OCI-LY7 (cell line): ENCODE data around the gene TRHDE. TPM values are rescaled to one million over a fixed set of nuclear protein-coding genes. Genes with fewer than 3 reads are reported as not detected.

Experiments used
- BruUV-seq: library from RNA; stranded (reverse); fragments of 400-500 nt; replicated peaks from 2 replicates; lab custom pipeline; 2021; lab: Mats Ljungman, UMichigan
- CTCF ChIA-PET: fragments of 300-600 bp; sonication (Branson Sonifier 250); formaldehyde crosslinking; loops from one replicate; lab custom pipeline; 2022; ENCODE audit warnings: antibody characterized with exemption; ENCODE audit not compliant: unreplicated experiment; lab: Charles Lee
- POLR2A ChIA-PET: fragments of 300-600 bp; sonication (Branson Sonifier 250); formaldehyde crosslinking; loops from one replicate; lab custom pipeline; 2022; ENCODE audit warnings: antibody characterized with exemption; lab: Charles Lee
- DNase-seq: peaks from one replicate; pipeline ENCODE4 v3.0.0-alpha.2; 2015; ENCODE audit warnings: low spot score
- H2AFZ ChIP-seq: fragments of 200-600 bp; sonication (generic), shearing (Covaris generic); 2 replicates; pipeline ENCODE4 v1.6.1; 2014; ENCODE audit warnings: mild to moderate bottlenecking, antibody characterized with exemption, low read length, moderate library complexity
- H3K27ac ChIP-seq: fragments of 200-600 bp; sonication (generic); 2 replicates; pipeline ENCODE4 v1.5.1; 2014; ENCODE audit warnings: mixed run types, low read depth, mild to moderate bottlenecking, moderate library complexity, low read length, inconsistent platforms; ENCODE audit not compliant: poor library complexity, severe bottlenecking
- H3K36me3 ChIP-seq: fragments of 200-600 bp; sonication (generic); 2 replicates; pipeline ENCODE4 v1.6.1; 2014; ENCODE audit warnings: mild to moderate bottlenecking, antibody characterized with exemption, low read length, moderate library complexity, mixed read lengths; ENCODE audit not compliant: insufficient read depth
- H3K4me1 ChIP-seq: fragments of 200-600 bp; sonication (generic); 2 replicates; pipeline ENCODE4 v1.5.1; 2014; ENCODE audit warnings: mild to moderate bottlenecking, low read length; ENCODE audit not compliant: insufficient read depth, poor library complexity, severe bottlenecking
- H3K4me2 ChIP-seq: fragments of 200-600 bp; sonication (generic); 2 replicates; pipeline ENCODE4 v1.6.1; 2014; ENCODE audit warnings: mild to moderate bottlenecking, low read length
- H3K4me3 ChIP-seq: fragments of 200-600 bp; sonication (generic); 2 replicates; pipeline ENCODE4 v1.5.1; 2014; ENCODE audit warnings: mild to moderate bottlenecking, low read depth, low read length; ENCODE audit not compliant: poor library complexity, severe bottlenecking
- H3K79me2 ChIP-seq: fragments of 200-600 bp; sonication (generic); 2 replicates; pipeline ENCODE4 v1.6.1; 2016; ENCODE audit warnings: low read depth, mild to moderate bottlenecking, low read length, moderate library complexity, mixed read lengths; ENCODE audit not compliant: insufficient read depth
- H3K9me2 ChIP-seq: fragments of 200-600 bp; sonication (generic); 2 replicates; pipeline ENCODE4 v1.6.1; 2016; ENCODE audit warnings: mild to moderate bottlenecking, low read length, mixed read lengths; ENCODE audit not compliant: insufficient read depth
- H3K9me3 ChIP-seq: fragments of 200-600 bp; sonication (generic); 2 replicates; pipeline ENCODE4 v1.6.1; 2014; ENCODE audit warnings: mild to moderate bottlenecking, mixed run types, low read length, mixed read lengths
- H4K20me1 ChIP-seq: fragments of 200-600 bp; sonication (generic); 2 replicates; pipeline ENCODE4 v1.6.1; 2014; ENCODE audit warnings: mild to moderate bottlenecking, antibody characterized with exemption, low read length, moderate library complexity, mixed read lengths; ENCODE audit not compliant: insufficient read depth
- EZH2phosphoT487 ChIP-seq: fragments of 200-600 bp; sonication (generic); IDR thresholded peaks from 2 replicates; pipeline ENCODE4 v1.6.1; 2018; ENCODE audit warnings: low read depth, borderline replicate concordance, mild to moderate bottlenecking, mixed run types, antibody characterized with exemption, low read length, moderate library complexity, mixed read lengths
- intact Hi-C: fragments of 100-400 bp; cut with micrococcal nuclease; formaldehyde crosslinking; loops from one replicate; pipeline ENCODE4 v1.10.0; 2022; ENCODE audit not compliant: unreplicated experiment
- total RNA-seq, 2 experiments: library from RNA; depleted of rRNA in 1 of 2; stranded (reverse); fragments of >200 nt in 1 of 2; shearing (Covaris generic) in 1 of 2; gene quantifications; 2 replicates each; pipeline ENCODE4 v1.2.3, GENCODE V29; 2014 to 2022
- TF ChIP-seq, protein P1 (sequence below): fragments of 200-600 bp; sonication (generic); conservative IDR thresholded peaks from 2 replicates; pipeline ENCODE4 v1.5.1; 2014; ENCODE audit warnings: mild to moderate bottlenecking, antibody characterized with exemption, low read length, moderate library complexity, mixed read lengths

Gene TRHDE
- total RNA-seq, 2 experiments from 2014 or later = not detected

DNA sequence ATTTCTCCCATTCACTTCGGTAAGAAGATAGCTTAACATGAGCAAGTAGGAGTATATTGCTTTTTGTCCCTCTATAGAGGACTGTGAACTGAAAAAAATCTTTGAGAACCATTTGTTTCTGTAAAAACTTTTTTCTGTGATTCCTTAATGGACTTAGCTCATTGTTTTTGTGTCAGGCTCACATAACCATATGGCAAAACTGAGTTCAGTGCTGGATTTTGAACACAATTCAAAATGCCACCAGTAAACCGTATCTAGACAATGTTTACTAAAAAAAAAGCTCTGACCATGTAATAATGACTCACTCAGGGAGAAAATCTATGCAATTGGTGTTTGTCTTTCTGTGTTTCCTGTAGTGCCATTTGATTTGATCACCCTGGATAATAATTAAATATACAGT lies 5.2 kb downstream of the TRHDE start:
- CTCF ChIA-PET = no interaction called here
- Histone ChIP-seq H3K27ac (no peak overlapping the region), H3K4me1 (no peaks in the 10 kb centered on the region), H4K20me1 (no peaks in the 10 kb centered on the region), H3K36me3 (no peaks in the 10 kb centered on the region), H3K9me2 (no peaks in the 10 kb centered on the region), H3K79me2 (no peaks in the 10 kb centered on the region), H2AFZ (no peak overlapping the region), H3K4me3 (no peak overlapping the region), H3K4me2 (no peak overlapping the region), H3K9me3 (no peaks in the 10 kb centered on the region)
- DNase-seq = no peak
- POLR2A ChIA-PET = no interaction called here
- intact Hi-C loops = no loop called here
- no peak for TF ChIP-seq EZH2phosphoT487
- TF ChIP-seq, protein P1, sequence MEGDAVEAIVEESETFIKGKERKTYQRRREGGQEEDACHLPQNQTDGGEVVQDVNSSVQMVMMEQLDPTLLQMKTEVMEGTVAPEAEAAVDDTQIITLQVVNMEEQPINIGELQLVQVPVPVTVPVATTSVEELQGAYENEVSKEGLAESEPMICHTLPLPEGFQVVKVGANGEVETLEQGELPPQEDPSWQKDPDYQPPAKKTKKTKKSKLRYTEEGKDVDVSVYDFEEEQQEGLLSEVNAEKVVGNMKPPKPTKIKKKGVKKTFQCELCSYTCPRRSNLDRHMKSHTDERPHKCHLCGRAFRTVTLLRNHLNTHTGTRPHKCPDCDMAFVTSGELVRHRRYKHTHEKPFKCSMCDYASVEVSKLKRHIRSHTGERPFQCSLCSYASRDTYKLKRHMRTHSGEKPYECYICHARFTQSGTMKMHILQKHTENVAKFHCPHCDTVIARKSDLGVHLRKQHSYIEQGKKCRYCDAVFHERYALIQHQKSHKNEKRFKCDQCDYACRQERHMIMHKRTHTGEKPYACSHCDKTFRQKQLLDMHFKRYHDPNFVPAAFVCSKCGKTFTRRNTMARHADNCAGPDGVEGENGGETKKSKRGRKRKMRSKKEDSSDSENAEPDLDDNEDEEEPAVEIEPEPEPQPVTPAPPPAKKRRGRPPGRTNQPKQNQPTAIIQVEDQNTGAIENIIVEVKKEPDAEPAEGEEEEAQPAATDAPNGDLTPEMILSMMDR = no peak
- BruUV-seq = no TSS peak

- H3K9me2 ChIP-seq = no peaks in the 10 kb centered on the region
- intact Hi-C loops = no loop called here
- no peaks in the 10 kb centered on the region for H3K79me2 ChIP-seq
- no peak overlapping the region for H3K4me3 ChIP-seq
- H3K4me2 ChIP-seq = no peak overlapping the region
- no peaks in the 10 kb centered on the region for H3K9me3 ChIP-seq
- no TSS peak for BruUV-seq
- H2AFZ ChIP-seq = no peak overlapping the region
- ChIA-PET POLR2A (no interaction called here), CTCF (no interaction called here)
- no peaks in the 10 kb centered on the region for H4K20me1 ChIP-seq
- no peak for DNase-seq
- H3K36me3 ChIP-seq = no peaks in the 10 kb centered on the region
- no peaks in the 10 kb centered on the region for H3K4me1 ChIP-seq
- H3K27ac ChIP-seq = no peak overlapping the region
- no peak for TF ChIP-seq EZH2phosphoT487
- TF ChIP-seq, protein P1 = no peak
Observed at GRCh38 chr12:72278894-72279293, 6.7 kb downstream of the TRHDE start.

GRCh38 chr12:72281126-72281525 lies 9.0 kb downstream of the TRHDE start:
- no peaks in the 10 kb centered on the region for H3K9me2 ChIP-seq
- no peak overlapping the region for H2AFZ ChIP-seq
- no peak overlapping the region for H3K27ac ChIP-seq
- no peak overlapping the region for H3K4me3 ChIP-seq
- CTCF ChIA-PET = no interaction called here
- DNase-seq = no peak
- H3K4me2 ChIP-seq = no peak overlapping the region
- H3K9me3 ChIP-seq = no peaks in the 10 kb centered on the region
- TF ChIP-seq EZH2phosphoT487 = no peak
- TF ChIP-seq, protein P1 = no peak
- BruUV-seq = no TSS peak
- POLR2A ChIA-PET = no interaction called here
- no peaks in the 10 kb centered on the region for H3K4me1 ChIP-seq
- H3K36me3 ChIP-seq = no peaks in the 10 kb centered on the region
- intact Hi-C loops = no loop called here
- H3K79me2 ChIP-seq = no peaks in the 10 kb centered on the region
- no peaks in the 10 kb centered on the region for H4K20me1 ChIP-seq
